Myocyte (in vitro differentiated cells): ENCODE measurements around the gene PDE4C. TPM values are rescaled to one million over a fixed set of nuclear protein-coding genes. Genes with fewer than 3 reads are reported as not detected.

Experiments used
- DNase-seq: peaks from one replicate; pipeline ENCODE4 v3.0.0-alpha.2; 2012; ENCODE audit warnings: low read depth
- total RNA-seq: library from RNA; depleted of rRNA; stranded (reverse); fragments of >200 nt; gene quantifications from 2 replicates; pipeline ENCODE4 v1.2.3, GENCODE V29; 2014

PDE4C gene
- total RNA-seq, 1 donor from 2014 or later, result not detected

DNA sequence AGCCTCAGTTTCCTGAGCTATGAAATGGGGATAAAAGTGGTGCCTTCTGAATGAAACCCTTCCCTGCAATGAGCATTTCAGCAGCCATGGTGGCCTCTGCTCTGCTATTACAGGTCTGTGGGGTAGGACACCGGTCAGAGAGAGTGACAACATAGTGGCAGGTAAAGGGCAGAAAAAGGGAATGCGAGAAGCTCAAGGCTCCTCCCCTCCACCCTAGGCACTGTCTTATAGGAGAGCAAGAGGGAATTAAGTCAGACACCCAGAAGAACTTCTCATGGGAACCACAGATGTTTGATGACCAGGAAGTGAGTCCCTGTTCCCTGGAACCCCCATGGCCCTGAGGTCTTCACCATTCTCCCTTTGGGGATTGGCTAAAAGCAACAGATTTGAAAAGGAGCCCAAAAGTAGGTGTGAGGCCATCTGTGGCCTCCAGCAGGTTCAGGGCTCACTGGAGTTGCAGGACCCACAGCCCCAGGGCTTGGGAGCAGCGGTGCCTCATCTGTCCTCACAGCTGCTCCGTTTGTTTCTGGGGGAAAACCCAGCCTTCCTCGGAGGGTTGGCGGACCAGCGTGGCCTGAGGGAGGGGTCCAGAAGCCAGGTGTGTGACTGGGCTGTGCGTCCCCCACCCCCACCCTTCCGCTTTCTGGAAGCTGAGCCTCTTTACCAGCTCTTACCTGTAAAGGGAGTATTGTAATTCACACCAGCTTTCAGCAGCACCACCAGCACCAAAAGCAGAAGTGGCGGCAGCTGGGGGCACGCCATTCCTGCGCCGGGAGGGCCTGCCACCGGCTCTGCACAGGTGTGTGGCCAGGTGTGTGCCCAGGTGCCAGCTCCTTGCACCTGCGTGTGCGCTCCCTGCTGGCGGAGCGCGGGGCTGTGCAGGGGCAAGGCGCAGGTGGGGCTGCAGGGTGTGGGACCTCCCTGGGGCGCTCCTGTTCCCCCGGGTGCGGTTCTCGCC, 28.6 kb upstream of the PDE4C start:
- no peak for DNase-seq

DNA sequence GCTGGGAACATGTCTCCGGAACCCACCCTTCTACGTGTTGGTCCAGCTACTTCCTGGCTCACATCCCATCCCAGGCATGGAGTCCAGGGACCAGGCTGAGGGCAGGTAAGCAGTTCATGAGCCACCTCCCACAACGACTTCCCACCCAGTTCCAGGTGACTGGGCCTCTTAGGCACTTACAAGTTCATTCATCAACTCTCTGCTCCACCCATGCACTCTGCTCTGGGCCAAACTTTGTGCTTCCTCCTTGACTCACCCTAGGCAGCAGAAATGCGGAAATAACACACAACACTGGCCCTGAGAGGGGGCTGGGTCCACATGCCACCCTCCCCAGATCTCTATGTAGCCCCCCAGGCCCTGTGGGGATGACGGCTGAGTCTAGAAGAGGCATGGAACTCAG, 27.5 kb upstream of the PDE4C start:
- DNase-seq, result no peak

DNA sequence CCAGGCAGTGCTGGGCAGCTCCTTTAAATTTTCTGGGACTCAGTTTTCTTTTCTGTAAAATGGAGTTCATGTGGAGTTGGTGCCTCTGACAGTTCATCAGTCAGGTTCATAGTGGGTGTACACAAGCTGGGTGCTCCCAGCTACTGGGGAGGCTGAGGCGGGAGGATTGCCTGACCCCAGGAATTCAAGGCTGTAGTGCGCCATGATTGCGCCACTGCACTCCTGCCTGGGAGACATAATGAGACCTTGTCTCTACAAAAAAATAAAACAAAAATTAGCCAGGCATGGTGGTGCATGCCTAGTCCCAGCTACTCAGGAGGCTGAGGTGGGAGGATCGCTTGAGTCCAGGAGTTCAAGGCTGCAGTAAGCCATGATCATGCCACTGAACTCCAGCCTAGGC, 26.9 kb upstream of the PDE4C start:
- DNase-seq, result no peak

DNA sequence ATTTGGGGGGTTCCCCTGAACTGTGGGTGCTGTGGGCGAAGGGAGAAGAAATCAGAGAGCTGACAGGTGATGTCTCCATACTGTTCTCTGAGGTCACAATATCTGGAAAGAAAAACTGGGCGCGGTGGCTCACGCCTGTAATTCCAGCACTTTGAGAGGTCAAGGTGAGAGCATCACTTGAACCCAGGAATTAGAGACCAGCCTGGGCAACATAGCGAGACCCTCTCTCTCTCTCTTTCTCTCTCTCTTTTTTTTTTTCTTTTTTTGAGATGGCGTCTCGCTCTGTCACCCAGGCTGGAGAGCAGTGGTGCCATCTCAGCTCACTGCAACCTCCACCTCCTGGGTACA, 26.1 kb upstream of the PDE4C start:
- DNase-seq, result no peak

DNA sequence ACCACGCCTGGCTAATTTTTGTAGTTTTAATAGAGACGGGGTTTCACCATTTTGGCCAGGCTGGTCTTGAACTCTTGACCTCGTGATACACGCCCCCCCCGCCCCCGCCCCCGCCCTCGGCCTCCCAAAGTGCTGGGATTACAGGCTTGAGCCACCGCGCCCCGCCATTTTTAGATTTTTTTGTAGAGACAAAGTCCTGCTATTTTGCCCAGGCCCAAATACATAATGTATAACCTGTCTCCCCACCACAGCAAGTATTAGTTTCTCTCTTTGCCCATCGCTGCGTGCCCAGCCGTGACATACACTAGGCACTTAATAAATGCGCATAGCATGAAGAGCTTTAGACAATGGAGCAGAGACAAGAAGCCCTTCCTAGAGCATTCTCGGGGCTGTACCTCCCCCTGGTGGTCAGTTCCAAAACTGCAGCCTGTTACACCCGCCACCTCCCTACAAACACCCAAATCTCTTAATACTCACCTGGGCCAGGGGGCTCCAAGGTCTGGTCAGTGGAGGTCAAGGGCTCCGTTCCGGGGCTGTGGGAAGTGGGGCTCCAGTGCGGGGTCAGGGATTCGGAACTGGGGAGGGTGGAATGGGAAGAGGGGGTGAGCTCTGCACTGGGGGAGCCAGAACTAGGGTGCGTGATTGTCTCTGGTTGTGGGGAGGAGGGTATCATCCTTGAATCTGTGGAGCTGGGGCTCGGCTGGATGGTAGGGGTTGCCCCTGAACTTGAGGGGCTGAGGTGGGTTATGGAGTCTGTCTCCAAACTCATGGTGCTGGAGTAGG, 25.5 kb upstream of the PDE4C start:
- DNase-seq, result peak; percentile 70

DNA sequence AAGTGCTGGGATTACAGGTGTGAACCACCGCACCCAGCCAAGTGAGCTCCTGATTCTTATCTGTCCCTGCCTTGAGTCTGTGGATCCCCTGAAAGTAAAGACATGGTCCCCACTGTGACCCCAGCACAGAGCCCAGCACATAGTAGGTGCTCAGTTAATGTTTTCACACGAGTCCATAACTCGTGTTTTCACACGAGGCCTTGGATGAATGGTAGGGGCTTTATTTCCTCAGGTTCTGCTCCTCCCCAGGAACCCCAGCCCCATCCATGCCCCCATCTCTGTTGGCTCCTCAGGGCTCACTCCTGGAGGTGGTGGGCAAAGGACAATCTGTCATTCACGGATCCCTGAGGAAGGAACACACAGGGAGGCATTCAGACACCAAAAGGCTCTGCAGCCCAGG, 23.6 kb upstream of the PDE4C start:
- DNase-seq, result no peak

DNA sequence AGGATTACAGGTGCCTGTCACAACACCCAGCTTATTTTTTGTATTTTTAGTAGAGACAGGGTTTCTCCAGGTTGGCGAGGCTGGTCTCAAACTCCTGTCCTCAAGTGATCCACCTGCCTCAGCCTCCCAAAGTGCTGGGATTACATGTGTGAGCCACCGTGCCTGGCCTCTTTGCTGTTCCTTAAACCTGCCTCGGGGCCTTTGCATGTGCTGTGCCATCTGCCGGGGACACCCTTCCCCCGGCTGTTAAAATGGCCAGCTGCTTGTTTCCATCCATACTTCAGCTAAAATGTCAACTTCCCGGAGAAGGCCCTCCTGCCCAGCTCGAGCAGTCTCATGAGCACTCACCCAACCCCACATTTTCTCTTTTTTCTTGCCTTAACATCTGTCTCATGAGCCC, 19.1 kb upstream of the PDE4C start:
- DNase-seq, result no peak

DNA sequence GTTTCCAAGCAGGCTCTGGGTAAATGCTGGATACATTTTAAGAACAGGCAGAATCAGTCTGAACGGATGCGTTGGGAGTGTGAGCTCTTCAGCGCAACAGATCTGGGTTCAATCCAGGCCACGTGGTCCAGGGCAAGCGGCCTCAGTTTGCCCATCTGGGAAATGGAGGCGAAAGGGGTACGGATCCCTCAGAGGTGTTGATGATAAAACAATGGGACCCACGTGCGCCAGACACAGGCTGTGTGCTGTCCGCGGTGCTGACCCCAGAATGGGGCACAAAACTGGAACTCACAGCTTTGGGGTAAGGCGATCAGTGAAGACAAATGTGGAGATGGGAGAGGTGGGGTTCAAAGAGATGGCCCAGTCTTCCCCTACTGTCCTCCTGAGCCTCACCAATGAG, 13.1 kb upstream of the PDE4C start:
- no peak for DNase-seq

DNA sequence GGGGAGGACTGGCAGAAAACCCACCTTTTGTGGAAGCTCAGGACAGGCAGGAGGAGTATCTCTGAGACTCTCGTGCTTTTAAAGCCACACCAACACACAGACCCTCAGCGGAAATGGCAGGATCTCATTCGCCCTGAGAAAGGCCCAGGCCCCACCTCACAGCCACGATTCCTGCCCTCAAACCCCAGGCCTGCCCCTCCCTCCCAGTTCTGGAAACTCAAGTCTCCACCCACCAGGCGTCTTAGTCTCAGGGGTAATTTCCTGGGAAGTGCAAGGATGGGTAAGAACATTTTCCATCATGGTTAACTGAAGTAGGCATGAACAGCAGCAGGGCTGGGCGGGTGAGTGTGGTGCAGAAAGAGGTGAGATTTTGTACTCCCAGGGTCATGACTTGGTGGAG, 8.0 kb upstream of the PDE4C start:
- DNase-seq, result no peak

DNA sequence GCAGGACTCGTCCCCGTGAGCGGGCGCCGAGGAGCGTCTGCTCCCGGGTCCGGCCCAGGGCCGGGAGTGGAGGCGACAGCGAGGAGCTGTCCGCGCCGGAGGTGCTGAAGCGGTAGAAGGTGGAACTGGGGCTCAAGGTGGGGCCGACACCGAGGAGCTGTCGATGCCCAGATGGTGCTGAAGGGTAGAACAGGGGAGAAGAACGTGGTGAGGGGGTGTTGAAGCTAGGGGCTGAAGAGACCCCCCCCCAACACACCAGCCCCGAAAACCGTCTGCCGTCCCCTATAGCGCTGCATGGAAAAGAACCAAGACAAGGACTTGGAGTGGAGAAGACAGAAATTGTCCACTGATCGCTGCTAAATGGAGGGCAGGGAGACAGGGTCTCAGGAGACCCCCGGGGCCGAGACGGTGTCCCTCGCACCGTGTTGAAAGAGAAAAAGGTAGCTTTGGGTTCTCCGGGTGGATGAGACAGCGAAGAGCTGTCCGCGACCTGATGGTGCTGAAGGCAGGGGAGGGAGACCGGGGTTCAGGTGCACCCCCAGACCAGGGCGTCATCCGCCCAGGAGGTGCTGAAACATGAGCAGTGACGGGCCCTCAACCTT, 7.1 kb upstream of the PDE4C start:
- DNase-seq, result no peak

DNA sequence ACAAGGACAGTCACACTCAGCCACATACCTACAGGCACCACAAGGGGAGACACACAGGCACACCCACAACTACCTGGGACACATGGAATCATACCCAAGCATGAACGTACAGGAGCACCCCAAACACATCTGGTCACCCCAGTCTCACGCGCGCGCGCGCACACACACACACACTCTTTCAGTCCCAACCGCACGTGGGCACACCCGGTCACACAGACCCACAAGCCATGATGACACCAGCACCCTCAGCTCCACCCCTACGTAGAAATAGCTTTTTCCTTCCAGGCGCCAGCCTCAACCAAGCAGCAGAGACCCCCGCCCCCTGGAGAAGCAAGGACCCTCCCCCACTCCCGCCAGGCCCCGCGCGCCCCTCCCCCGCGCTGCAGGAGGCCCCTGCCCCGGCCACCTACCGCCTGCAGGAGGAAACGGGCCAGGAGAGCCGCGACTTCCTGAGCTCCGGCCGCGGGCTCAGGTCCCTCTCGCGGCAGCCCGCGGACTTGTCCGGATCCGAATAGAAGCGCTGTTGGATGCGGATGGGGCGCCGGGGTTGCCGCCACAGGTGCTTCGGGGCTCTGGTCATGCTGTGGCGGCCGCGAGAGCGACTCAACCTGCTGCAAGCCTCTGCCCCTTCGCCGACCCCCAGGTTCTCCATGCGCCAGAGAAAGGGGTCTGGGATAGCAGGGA, 6.4 kb upstream of the PDE4C start:
- DNase-seq, result no peak

DNA sequence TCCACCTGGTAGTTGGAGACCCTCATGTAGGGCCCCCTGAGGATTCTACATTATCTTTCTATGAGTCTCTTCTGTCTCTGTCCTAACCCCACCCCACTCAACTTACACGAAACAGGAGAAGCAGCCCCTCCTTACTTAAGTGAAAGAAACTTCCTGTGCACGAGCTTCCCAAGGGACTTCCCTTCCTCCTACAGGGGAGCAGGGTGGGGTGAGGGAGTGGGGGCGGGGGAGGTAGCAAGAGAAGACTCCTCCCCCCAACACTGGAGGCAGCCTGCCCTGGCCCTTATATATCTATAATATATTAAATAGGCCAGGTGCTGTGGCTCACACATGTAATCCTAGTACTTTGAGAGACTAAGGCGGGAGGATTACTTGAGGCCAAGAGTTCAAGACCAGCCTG, 5.5 kb upstream of the PDE4C start:
- no peak for DNase-seq

DNA sequence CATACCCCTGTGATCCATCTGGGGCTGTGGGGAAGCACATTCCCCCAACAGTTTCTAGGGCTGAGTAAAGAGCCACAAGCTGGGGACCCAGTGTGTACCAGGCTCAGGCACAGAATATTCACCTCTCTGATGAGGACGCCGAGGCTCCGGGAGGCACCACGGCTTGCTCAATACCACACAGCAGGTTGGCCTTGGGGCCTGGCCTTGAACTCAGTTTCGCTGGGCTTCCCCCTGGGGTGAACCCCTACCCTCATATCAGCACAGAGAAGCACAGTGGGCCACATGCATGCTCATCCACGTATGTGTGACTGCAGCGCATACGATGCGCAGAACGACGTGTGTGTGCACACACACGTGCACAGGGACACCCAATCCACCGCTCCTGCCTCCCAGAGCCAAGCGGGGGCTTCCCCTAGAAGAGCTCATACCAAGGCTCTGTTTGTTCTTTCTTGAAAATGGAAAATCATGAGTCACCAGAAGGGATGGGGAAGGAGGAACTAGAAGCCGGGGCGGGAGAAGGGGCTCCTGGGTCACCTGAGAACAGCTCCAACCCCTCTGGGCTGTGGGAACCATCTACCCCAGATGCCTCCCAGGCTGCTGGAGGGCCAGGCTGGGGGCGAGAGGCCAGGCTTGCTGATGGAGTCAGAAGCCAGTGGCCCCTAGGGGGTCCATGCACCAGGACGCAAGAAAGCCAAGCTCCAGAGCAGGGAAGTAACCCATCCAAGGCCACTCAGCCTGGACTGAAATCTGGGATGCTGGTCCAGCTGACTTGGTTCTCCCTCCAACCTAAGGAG, 4.9 kb upstream of the PDE4C start:
- DNase-seq, result no peak

DNA sequence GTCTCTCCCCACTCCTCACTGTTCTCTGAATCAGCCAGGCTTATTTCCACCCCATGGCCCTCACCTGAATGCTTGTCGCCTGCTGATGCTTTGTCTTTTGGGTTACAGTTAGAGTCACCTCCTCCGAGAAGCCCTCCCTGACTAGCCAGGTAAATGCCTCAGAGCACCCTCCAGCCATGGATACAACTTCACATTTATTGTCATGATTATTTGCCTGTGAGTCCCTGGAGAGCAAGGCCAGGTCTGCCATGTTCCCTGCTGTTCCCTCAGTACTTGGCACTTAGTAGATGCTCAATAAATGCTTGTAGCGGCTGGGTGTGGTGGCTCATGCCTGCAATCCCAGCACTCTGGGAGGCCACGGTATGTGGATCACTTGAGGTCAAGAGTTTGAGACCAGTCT, 3.7 kb upstream of the PDE4C start:
- DNase-seq, result no peak

DNA sequence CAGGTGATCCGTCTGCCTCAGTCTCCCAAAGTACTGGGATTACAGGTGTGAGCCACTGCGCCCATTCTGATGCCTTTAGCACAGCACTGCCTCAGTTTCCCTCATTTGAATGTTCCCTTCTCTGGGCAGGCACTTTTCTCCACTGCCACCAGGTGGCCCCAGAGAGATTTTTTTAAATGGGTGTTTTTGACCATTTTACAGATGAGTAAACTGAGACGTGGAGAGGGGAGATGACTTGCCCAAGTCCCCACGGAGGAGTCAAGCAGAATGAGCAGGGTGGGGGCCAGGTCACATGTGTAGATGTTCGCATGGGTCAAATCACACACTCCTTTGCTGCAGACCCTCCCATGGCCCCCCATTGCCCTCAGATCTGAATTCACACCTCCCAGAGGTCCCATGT, 3.2 kb upstream of the PDE4C start:
- DNase-seq, result no peak

DNA sequence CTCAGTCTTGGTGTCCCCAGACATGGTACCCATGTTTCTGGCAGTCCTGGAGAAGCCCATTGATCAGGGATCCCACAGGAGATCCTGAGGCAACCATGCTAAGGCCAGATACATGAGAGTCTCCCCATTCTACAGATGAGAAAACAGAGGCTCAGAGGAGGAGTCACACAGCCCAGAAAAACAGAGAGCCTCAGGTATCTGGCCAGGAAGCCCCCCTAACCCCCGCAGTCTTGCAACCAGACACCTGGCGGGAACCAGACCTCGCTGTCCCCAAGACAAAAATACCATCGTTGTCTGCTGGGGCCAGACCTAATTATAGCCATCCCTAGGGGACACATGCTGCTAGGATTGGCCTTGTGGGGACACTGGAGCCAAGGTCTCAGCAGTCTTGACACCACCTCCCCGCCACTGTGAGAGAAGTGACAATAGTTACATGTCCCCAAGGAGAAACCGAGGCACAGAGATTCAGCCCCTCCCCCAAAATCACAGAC, 1.6 kb upstream of the PDE4C start:
- peak; percentile 50 for DNase-seq

DNA sequence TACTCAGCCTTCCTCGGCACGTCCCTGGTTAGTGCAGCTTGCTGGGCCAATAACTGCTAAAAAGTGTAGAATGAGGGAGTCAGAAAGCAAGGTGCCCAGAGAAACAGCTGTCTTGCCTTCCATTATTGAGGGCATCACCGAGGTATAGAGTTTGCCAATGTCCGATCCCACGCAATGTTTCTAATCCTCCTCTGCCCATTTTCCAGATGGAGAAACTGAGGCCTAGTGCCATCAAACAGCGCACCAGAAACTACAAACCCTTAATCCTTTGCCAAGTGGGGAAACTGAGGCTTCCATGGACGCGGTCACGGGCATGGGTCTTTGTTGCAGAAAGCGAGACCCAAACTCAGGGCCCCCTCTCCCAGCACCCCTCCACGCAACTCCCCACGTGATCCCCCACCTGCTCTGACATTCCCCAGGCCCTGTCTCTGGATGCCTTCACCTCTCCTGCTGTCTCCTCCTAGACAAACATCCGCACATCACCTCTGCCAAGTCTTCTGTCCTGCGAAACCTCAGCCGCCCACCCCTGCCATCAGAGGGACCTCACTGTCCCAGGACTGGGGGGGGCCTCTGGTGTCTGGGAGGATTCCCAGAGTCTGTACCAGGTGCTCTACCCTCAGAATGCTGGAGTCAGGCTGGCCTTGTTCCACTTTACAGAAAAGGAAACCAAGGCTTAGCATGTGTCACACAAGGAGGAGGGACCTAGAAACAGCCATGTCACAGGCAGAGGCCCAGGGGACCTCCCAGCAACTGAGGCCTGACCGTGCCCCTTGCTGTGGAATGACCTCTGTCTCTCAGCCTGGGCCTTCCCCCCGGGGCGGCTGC, 930 bp upstream of the PDE4C start:
- no peak for DNase-seq

DNA sequence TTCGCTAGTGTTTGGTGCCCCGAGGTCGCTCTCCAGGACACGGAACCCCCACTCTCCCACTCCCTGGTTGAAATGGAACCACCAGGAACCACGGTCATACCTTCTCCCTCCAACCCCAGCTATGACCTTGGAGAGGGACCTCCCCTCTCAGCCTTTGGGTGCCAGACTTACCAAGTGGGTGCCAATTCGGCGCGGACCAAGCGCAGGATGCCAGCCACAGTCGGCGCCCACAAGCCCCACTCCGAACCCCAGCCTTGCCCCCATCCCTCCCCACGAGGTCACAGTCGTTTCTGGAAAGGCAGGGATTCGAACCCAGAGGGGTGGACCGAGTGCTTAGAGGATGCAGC, 910 bp downstream of the PDE4C start:
- no peak for DNase-seq

DNA sequence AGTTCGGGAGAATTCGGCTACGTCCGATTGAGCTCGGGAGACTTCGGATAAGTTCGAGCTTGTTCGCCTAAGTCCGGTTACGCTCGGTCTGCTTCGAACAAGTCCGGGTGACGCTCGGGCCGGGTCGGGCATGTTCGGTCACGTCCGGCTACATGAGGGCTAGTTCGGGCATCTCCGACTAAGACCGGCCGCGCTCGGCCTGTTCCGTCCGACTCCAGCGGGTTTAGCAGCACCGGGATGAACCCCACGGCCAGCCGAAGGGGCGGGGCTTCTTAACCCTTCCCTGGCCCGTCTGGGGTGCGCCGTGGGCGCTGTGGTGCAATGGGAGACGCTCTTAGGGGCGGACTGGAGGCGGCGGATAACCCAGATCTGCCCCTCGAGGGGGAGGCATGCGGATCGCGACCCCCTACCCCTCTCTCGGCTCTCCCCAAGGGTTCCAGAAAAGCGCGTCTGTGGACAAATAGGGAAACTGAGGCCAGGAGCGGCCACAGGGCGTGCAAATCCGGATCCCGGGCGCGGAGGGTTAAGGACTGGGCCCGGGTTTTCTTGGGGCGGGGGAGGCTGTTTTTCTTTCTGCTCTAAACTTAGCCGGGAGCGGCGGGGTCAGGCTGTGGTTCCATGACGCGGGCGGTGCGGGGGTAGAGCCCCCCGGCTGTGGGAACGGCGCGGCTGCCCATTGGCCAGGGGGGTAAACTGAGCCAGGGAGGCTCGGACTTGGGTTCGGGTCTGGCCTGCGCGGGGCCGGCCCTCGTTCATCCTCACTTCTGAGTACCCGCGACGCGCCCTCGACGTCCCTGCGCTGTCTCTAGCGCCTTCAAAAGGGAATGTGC, 1.5 kb downstream of the PDE4C start:
- DNase-seq, result peak; percentile 97
